Glutamatergic neuron (in vitro differentiated cells): Measurements from ENCODE around the gene UGGT2. TPM values are rescaled to one million over a fixed set of nuclear protein-coding genes. Genes with fewer than 3 reads are reported as not detected.
"Not testable (repeated sequence)": the region's sequence is repeated elsewhere in the genome, so short reads cannot be mapped to it uniquely, and the experiment has no call there.

ENCODE experiments used
- DNase-seq: peaks from one replicate; pipeline ENCODE4 v3.0.0; 2022
- H3K27ac Mint-ChIP-seq: one replicate; pipeline ENCODE4 v1.8.0; 2020; ENCODE audit warnings: mild to moderate bottlenecking, mixed read lengths, inconsistent platforms; ENCODE audit not compliant: unreplicated experiment
- H3K27me3 Mint-ChIP-seq: one replicate; pipeline ENCODE4 v1.8.0; 2020; ENCODE audit warnings: mild to moderate bottlenecking, moderate library complexity, mixed read lengths, inconsistent platforms; ENCODE audit not compliant: unreplicated experiment
- H3K36me3 Mint-ChIP-seq: one replicate; pipeline ENCODE4 v1.8.0; 2020; ENCODE audit warnings: mild to moderate bottlenecking, mixed read lengths, inconsistent platforms; ENCODE audit not compliant: unreplicated experiment
- H3K4me1 Mint-ChIP-seq: one replicate; pipeline ENCODE4 v1.8.0; 2020; ENCODE audit warnings: mild to moderate bottlenecking, low read depth, mixed read lengths, inconsistent platforms; ENCODE audit not compliant: unreplicated experiment
- H3K4me3 Mint-ChIP-seq: one replicate; pipeline ENCODE4 v1.8.0; 2020; ENCODE audit warnings: mild to moderate bottlenecking, mixed read lengths, inconsistent platforms; ENCODE audit not compliant: unreplicated experiment
- H3K9me3 Mint-ChIP-seq: one replicate; pipeline ENCODE4 v1.8.0; 2020; ENCODE audit warnings: mild to moderate bottlenecking, moderate library complexity, mixed read lengths, inconsistent platforms; ENCODE audit not compliant: unreplicated experiment
- total RNA-seq: library from RNA; stranded (reverse); fragmentation: NEBNext Ultra II Directional; extraction: Animal tissue kit (Norgen Biotek cat#: 25700); gene quantifications from one replicate; pipeline ENCODE4 v1.2.1, GENCODE V29; 2021; ENCODE audit not compliant: unreplicated experiment
- TF ChIP-seq, protein P1 (sequence below): fragments of 200-600 bp; sonication (generic); IDR thresholded peaks from one replicate; pipeline ENCODE4 v1.5.0; 2021; ENCODE audit not compliant: partially characterized antibody, unreplicated experiment

Gene UGGT2
- total RNA-seq, 1 donor from 2014 or later, result 34.6 TPM

DNA sequence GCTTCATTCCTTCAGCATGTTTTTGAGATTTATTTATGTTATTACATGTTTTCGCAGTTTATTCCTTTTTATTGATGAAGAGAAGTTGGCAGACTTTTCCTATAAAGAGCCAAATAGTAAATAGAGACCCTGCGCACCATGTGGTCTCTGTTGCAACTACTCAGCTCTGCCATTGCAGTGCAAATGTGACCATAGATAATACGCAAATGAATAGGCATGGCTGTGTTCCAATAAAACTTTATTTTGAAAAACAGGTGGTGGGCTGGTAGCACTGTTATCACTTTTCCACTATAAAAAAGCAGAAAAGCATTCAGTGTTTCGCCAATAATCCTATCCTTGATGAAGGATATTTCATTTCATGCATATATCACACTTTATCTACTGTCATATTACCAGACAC, 281.3 kb downstream of the UGGT2 start:
- no peak overlapping the region for H3K4me3 Mint-ChIP-seq

DNA sequence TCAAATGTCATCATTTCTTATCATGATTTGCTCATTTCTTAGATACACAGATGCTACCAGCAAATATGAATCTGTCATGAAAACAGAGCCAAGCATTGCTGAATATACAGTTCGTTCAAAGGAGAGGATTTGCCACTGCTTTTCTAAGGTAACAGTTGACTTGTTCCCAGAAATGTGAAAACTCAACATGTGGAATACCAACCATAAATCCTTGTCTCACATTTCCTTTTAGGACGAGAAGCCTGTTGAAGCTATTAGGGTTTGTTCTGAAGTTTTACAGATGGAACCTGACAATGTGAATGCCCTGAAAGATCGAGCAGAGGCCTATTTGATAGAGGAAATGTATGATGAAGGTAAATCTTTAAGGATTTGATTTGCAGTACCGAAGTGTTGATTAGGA, 289.6 kb downstream of the UGGT2 start:
- H3K4me3 Mint-ChIP-seq, result no peak overlapping the region
- H3K9me3 Mint-ChIP-seq, result no peaks in the 10 kb centered on the region
- no peak overlapping the region for H3K27ac Mint-ChIP-seq
- TF ChIP-seq, protein P1, sequence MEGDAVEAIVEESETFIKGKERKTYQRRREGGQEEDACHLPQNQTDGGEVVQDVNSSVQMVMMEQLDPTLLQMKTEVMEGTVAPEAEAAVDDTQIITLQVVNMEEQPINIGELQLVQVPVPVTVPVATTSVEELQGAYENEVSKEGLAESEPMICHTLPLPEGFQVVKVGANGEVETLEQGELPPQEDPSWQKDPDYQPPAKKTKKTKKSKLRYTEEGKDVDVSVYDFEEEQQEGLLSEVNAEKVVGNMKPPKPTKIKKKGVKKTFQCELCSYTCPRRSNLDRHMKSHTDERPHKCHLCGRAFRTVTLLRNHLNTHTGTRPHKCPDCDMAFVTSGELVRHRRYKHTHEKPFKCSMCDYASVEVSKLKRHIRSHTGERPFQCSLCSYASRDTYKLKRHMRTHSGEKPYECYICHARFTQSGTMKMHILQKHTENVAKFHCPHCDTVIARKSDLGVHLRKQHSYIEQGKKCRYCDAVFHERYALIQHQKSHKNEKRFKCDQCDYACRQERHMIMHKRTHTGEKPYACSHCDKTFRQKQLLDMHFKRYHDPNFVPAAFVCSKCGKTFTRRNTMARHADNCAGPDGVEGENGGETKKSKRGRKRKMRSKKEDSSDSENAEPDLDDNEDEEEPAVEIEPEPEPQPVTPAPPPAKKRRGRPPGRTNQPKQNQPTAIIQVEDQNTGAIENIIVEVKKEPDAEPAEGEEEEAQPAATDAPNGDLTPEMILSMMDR, result no peak
- DNase-seq, result no peak
- H3K27me3 Mint-ChIP-seq, result peaks cover 2% of the 10 kb centered on the region
- no peaks in the 10 kb centered on the region for H3K36me3 Mint-ChIP-seq
- no peaks in the 10 kb centered on the region for H3K4me1 Mint-ChIP-seq

More for the DNA sequence above, 281.3 kb downstream of the UGGT2 start:
- H3K36me3 Mint-ChIP-seq, result no peaks in the 10 kb centered on the region
- no peak overlapping the region for H3K27ac Mint-ChIP-seq
- TF ChIP-seq, protein P1, result no peak
- DNase-seq, result no peak
- no peaks in the 10 kb centered on the region for H3K27me3 Mint-ChIP-seq
- no peaks in the 10 kb centered on the region for H3K4me1 Mint-ChIP-seq
- H3K9me3 Mint-ChIP-seq, result no peaks in the 10 kb centered on the region

DNA sequence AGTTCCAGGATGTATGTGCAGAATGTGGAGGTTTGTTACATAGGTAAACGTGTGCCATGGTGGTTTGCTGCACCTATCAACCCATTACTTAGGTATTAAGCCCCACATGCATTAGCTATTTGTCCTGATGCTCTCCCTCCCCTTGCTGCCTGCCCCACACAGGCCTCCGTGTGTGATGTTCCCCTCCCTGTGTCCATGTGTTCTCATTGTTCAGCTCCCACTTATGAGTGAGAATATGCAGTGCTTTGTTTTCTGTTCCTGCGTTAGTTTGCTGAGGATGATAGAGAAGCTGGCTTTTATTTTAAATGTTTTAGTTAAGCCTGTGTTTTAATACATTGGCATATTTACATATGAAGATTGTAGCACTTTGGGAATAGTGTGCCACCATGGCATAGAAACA, 290.6 kb downstream of the UGGT2 start:
- not testable (repeated sequence) for DNase-seq, H3K27ac Mint-ChIP-seq, H3K4me3 Mint-ChIP-seq, H3K4me1 Mint-ChIP-seq, H3K27me3 Mint-ChIP-seq, H3K9me3 Mint-ChIP-seq, H3K36me3 Mint-ChIP-seq

DNA sequence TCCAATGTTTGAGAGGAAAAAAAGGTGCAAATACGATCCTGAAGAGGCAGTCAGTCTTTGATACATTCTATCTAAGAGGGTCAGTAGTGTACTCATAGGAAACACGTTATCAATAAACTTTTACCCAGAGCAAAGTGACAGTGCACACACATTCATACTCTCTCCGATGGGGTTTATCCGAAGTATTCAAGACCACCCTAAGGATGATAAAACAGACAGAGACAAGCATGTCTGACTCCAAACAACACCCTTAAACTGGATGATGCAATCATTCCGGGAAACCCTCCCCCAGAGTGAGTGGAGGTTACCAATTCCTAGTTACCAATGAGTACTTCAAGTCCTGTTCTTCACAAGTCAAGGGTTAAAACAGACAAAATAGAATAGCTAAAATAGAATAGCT, 297.1 kb downstream of the UGGT2 start:
- no peaks in the 10 kb centered on the region for H3K36me3 Mint-ChIP-seq
- TF ChIP-seq, protein P1, result no peak
- no peak for DNase-seq

DNA sequence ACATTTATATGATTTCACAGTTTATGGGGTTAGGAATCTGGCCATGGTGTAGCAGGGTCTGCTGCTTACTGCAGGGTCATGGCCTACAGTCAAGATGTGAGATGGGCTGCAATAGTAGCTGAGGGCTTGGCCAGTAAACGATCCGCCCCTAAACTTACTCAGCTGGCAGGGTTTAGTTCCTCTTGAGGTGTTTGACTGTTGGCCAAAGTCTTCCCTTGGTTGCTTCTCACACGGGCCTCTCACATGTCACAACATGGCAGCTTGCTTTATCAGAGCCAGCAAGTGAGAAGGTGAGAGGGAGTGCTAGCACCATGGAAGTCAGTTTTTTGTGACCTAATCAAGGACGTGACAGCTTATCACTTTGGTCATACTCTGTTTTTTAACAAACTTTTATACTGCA, 299.1 kb downstream of the UGGT2 start:
- no peaks in the 10 kb centered on the region for H3K36me3 Mint-ChIP-seq
- DNase-seq, result no peak
- H3K27ac Mint-ChIP-seq, result no peak overlapping the region
- H3K27me3 Mint-ChIP-seq, result peaks cover 3% of the 10 kb centered on the region
- no peak overlapping the region for H3K4me3 Mint-ChIP-seq
- H3K4me1 Mint-ChIP-seq, result no peaks in the 10 kb centered on the region
- TF ChIP-seq, protein P1, result no peak
- no peaks in the 10 kb centered on the region for H3K9me3 Mint-ChIP-seq

More for the DNA sequence above, 297.1 kb downstream of the UGGT2 start:
- no peak overlapping the region for H3K4me3 Mint-ChIP-seq
- no peaks in the 10 kb centered on the region for H3K4me1 Mint-ChIP-seq
- peaks cover 3% of the 10 kb centered on the region for H3K27me3 Mint-ChIP-seq
- H3K9me3 Mint-ChIP-seq, result no peaks in the 10 kb centered on the region
- H3K27ac Mint-ChIP-seq, result no peak overlapping the region

DNA sequence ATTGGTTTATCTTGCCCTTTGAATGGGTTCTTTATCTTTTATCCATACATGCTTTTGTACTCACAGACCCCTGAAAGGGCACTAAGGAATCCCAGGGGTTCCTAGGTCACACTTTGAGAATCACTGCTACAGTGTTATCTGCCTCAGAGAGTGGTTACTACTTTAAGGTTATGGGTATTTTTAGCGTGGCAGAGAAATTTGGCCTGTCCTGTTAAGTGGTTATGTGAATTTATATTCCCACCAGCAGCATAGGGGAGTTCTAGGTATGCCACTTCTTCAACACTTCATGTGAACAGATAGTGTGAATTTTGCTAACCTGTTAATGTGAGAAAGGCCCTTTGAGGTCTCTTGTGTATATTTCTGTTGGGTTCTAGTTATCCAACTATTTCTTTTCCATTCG, 300.5 kb downstream of the UGGT2 start:
- H3K4me1 Mint-ChIP-seq, result no peaks in the 10 kb centered on the region
- peaks cover 3% of the 10 kb centered on the region for H3K27me3 Mint-ChIP-seq

More for the DNA sequence above, 300.5 kb downstream of the UGGT2 start:
- no peaks in the 10 kb centered on the region for H3K36me3 Mint-ChIP-seq
- TF ChIP-seq, protein P1, result no peak
- DNase-seq, result no peak
- no peak overlapping the region for H3K4me3 Mint-ChIP-seq
- H3K27ac Mint-ChIP-seq, result no peak overlapping the region
- no peaks in the 10 kb centered on the region for H3K9me3 Mint-ChIP-seq
